DND-41 (cell line): ENCODE data around the gene ACSM2B.

ENCODE experiments used
- EZH2 ChIP-seq: IDR thresholded peaks from 3 replicates; pipeline ENCODE4 v1.6.1; 2012; ENCODE audit warnings: borderline replicate concordance, low read depth, mild to moderate bottlenecking, moderate library complexity, low read length, inconsistent platforms; ENCODE audit not compliant: severe bottlenecking
- TF ChIP-seq, protein P1 (sequence below): IDR thresholded peaks from 2 replicates; pipeline ENCODE4 v1.5.1; 2012; ENCODE audit warnings: borderline replicate concordance, low read length, moderate library complexity, mild to moderate bottlenecking; ENCODE audit not compliant: poor library complexity, severe bottlenecking; ENCODE audit errors: extremely low read depth

DNA sequence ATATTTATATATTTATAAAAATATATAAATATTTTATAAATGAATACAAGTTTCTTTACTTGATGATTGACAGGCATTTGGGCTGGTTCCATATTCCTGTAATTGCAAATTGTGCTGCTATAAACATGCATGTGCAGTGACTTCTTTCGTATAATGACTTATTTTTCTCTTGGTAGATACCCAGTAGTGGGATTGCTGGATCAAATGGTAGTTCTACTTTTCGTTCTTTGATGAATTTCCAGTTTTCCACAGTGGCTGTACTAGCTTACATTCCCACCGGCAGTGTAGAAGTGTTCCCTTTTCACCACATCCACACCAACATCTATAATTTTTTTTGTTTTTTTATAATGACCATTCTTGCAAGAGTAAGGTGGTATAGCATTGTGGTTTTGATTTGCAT lies 7.8 kb downstream of the ACSM2B start:
- no peak for TF ChIP-seq EZH2
- TF ChIP-seq, protein P1, sequence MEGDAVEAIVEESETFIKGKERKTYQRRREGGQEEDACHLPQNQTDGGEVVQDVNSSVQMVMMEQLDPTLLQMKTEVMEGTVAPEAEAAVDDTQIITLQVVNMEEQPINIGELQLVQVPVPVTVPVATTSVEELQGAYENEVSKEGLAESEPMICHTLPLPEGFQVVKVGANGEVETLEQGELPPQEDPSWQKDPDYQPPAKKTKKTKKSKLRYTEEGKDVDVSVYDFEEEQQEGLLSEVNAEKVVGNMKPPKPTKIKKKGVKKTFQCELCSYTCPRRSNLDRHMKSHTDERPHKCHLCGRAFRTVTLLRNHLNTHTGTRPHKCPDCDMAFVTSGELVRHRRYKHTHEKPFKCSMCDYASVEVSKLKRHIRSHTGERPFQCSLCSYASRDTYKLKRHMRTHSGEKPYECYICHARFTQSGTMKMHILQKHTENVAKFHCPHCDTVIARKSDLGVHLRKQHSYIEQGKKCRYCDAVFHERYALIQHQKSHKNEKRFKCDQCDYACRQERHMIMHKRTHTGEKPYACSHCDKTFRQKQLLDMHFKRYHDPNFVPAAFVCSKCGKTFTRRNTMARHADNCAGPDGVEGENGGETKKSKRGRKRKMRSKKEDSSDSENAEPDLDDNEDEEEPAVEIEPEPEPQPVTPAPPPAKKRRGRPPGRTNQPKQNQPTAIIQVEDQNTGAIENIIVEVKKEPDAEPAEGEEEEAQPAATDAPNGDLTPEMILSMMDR = no peak
